GM18498 (cell line): ENCODE results near the gene MANBA.
"Not testable (repeated sequence)": the region's sequence is repeated elsewhere in the genome, so short reads cannot be mapped to it uniquely, and the experiment has no call there.

Experiments
- ATAC-seq: cut with Tn5 transposase; IDR thresholded peaks from one replicate; pipeline ENCODE4 v1.9.1; 2021; ENCODE audit warnings: mild to moderate bottlenecking, moderate library complexity; ENCODE audit not compliant: unreplicated experiment

The MANBA gene

GRCh38 chr4:102764901-102765300 is 4.1 kb upstream of the MANBA start:
- ATAC-seq: no peak

GRCh38 chr4:102761906-102762305 is 1.1 kb upstream of the MANBA start:
- ATAC-seq: no peak

- peak; percentile 14 for ATAC-seq
These were observed 531 bp upstream of the MANBA start for GRCh38 chr4:102761296-102761701.

- ATAC-seq: peak; percentile 61
These were observed 730 bp downstream of the MANBA start for GRCh38 chr4:102759831-102760644.

GRCh38 chr4:102758241-102759160 is 2.3 kb downstream of the MANBA start:
- no peak for ATAC-seq

- ATAC-seq: no peak
These were observed 3.1 kb downstream of the MANBA start for GRCh38 chr4:102757681-102758080.

GRCh38 chr4:102754044-102754443 is 6.7 kb downstream of the MANBA start:
- ATAC-seq: no peak

GRCh38 chr4:102751941-102752340 is 8.8 kb downstream of the MANBA start:
- no peak for ATAC-seq

GRCh38 chr4:102743352-102743751 is 17.4 kb downstream of the MANBA start:
- ATAC-seq: peak; percentile 99

GRCh38 chr4:102738802-102739201 is 22.0 kb downstream of the MANBA start:
- ATAC-seq: not testable (repeated sequence)

GRCh38 chr4:102736636-102737549 is 23.9 kb downstream of the MANBA start:
- ATAC-seq: no peak

- no peak for ATAC-seq
These were observed 25.2 kb downstream of the MANBA start for GRCh38 chr4:102735582-102735981.

GRCh38 chr4:102734591-102735385 is 26.0 kb downstream of the MANBA start:
- peak; percentile 100 for ATAC-seq

- peak; percentile 5 for ATAC-seq
These were observed 26.7 kb downstream of the MANBA start for GRCh38 chr4:102734116-102734515.

GRCh38 chr4:102733084-102733483 is 27.7 kb downstream of the MANBA start:
- no peak for ATAC-seq

GRCh38 chr4:102732678-102733077 is 28.1 kb downstream of the MANBA start:
- ATAC-seq: no peak

GRCh38 chr4:102730968-102731533 is 29.7 kb downstream of the MANBA start:
- ATAC-seq: no peak

- ATAC-seq: not testable (repeated sequence)
These were observed 31.3 kb downstream of the MANBA start for GRCh38 chr4:102729486-102729885.

GRCh38 chr4:102726919-102727318 is 33.8 kb downstream of the MANBA start:
- ATAC-seq: not testable (repeated sequence)

- ATAC-seq: no peak
These were observed 34.7 kb downstream of the MANBA start for GRCh38 chr4:102726068-102726467.
